K562 (cell line): ENCODE results near the gene PLXNB2. TPM values are rescaled to one million over a fixed set of nuclear protein-coding genes. Genes with fewer than 3 reads are reported as not detected.

ENCODE experiments used
- ATAC-seq: fragments of 200-7000 bp; cut with Tn5 transposase; 3 replicates; pipeline ENCODE4 v1.9.1; 2020; ENCODE audit warnings: moderate library complexity
- BruUV-seq: library from RNA; stranded (reverse); fragments of 400-500 nt; replicated peaks from 2 replicates; lab custom pipeline; 2021; lab: Mats Ljungman, UMichigan
- CTCF ChIA-PET: fragments of 300-600 bp; formaldehyde crosslinking; extraction: SDS; loops from one replicate; lab custom pipeline; 2021; ENCODE audit warnings: low intra/inter-chr PET ratio; lab: Yijun Ruan, JAX
- POLR2A ChIA-PET: fragments of 300-600, 350-650 bp; sonication (Branson Sonifier 250); formaldehyde crosslinking; extraction: SDS; loops from one replicate; lab custom pipeline; 2021; ENCODE audit warnings: antibody characterized with exemption, inconsistent platforms; lab: Yijun Ruan, JAX
- DNase-seq, 4 experiments: peaks; one replicate each; pipeline versions ENCODE4 v3.0.0 to v3.0.0-alpha.2; 2011 to 2018; ENCODE audit warnings: low spot score in 3 of 4, mixed read lengths in 3 of 4; ENCODE audit errors: extremely low read depth in 1 of 4
- FAIRE-seq: peaks from 2 replicates; lab custom pipeline; 2011; peaks lifted over from hg19 to GRCh38; lab: Jason Lieb, UNC
- H2AFZ ChIP-seq: 2 replicates; pipeline ENCODE4 v1.6.0; 2011; ENCODE audit warnings: low read depth, low read length, control low read depth, inconsistent platforms
- H3K27ac ChIP-seq: fragments of 200-600 bp; 3 replicates; pipeline ENCODE4 v1.8.0; 2011; ENCODE audit warnings: low read depth, mild to moderate bottlenecking, control low read depth, inconsistent platforms, low read length, moderate library complexity, mixed read lengths; ENCODE audit errors: extremely low read depth
- H3K27me3 ChIP-seq, 2 experiments: fragments of 300-600 bp in 1 of 2; 2 replicates in 1 of 2; 3 replicates in 1 of 2; pipeline versions ENCODE4 v1.6.0 to v1.8.0; 2011; ENCODE audit warnings: inconsistent platforms in 2 of 2, low read length in 2 of 2, mild to moderate bottlenecking in 1 of 2, mixed read lengths in 1 of 2, moderate library complexity in 1 of 2; ENCODE audit not compliant: control insufficient read depth in 2 of 2, insufficient read depth in 2 of 2
- H3K36me3 ChIP-seq: fragments of 300-600 bp; 3 replicates; pipeline ENCODE4 v1.8.0; 2011; ENCODE audit warnings: mild to moderate bottlenecking, low read length, inconsistent platforms; ENCODE audit not compliant: control insufficient read depth, insufficient read depth
- H3K4me1 ChIP-seq, 2 experiments: fragments of 200-600 bp in 1 of 2; replicated peaks in 1 of 2; 2 replicates in 1 of 2; 3 replicates in 1 of 2; pipeline versions ENCODE4 v1.5.1 to v1.8.0; 2011; ENCODE audit warnings: inconsistent platforms in 2 of 2, low read length in 2 of 2, mild to moderate bottlenecking in 1 of 2, mixed read lengths in 1 of 2, moderate library complexity in 1 of 2; ENCODE audit not compliant: control insufficient read depth in 2 of 2, insufficient read depth in 2 of 2
- H3K4me2 ChIP-seq: 2 replicates; pipeline ENCODE4 v1.6.1; 2011; ENCODE audit warnings: low read length, control low read depth, inconsistent platforms, mixed read lengths; ENCODE audit not compliant: insufficient read depth
- H3K4me3 ChIP-seq: fragments of 200-600 bp; sonication (generic), shearing (Covaris generic); 2 replicates; pipeline ENCODE4 v1.5.1; 2016; ENCODE audit warnings: control low read depth, inconsistent platforms
- H3K79me2 ChIP-seq: fragments of 200-600 bp; 3 replicates; pipeline ENCODE4 v1.8.0; 2011; ENCODE audit warnings: low read length, inconsistent platforms; ENCODE audit not compliant: control insufficient read depth, insufficient read depth
- H3K9ac ChIP-seq, 2 experiments: 2 replicates each; pipeline versions ENCODE4 v1.6.0 to v1.6.1; 2011; ENCODE audit warnings: low read depth in 2 of 2, low read length in 2 of 2, control low read depth in 1 of 2, inconsistent platforms in 1 of 2, mild to moderate bottlenecking in 1 of 2, mixed read lengths in 1 of 2; ENCODE audit not compliant: insufficient read depth in 1 of 2
- H3K9me1 ChIP-seq: one replicate; pipeline ENCODE4 v1.6.0; 2011; ENCODE audit warnings: inconsistent platforms, mild to moderate bottlenecking, low read length, moderate library complexity; ENCODE audit not compliant: control insufficient read depth, insufficient read depth
- H3K9me3 ChIP-seq: replicated peaks from 2 replicates; pipeline ENCODE4 v1.5.1; 2011; ENCODE audit warnings: low read depth, low read length, inconsistent platforms; ENCODE audit not compliant: control insufficient read depth, insufficient read depth
- H4K20me1 ChIP-seq: replicated peaks from 2 replicates; pipeline ENCODE4 v1.6.1; 2011; ENCODE audit warnings: low read length, inconsistent platforms, mixed read lengths; ENCODE audit not compliant: control insufficient read depth, insufficient read depth
- ARNT ChIP-seq, 2 experiments: fragments of 450-650 bp; IDR thresholded peaks; 2 replicates each; pipeline ENCODE4 v1.6.1; 2016; ENCODE audit warnings: mild to moderate bottlenecking in 1 of 2
- CSDE1 ChIP-seq, 2 experiments: fragments of 450-650 bp; IDR thresholded peaks; 2 replicates each; pipeline ENCODE4 v1.6.1; 2016; ENCODE audit warnings: mild to moderate bottlenecking in 1 of 2
- KDM1A ChIP-seq, 2 experiments: fragments of 450-650 bp; IDR thresholded peaks; 2 replicates each; pipeline ENCODE4 v1.6.1; 2016; ENCODE audit warnings: mild to moderate bottlenecking in 2 of 2
- MYC ChIP-seq, 2 experiments: fragments of 250-450 bp in 1 of 2; sonication (Bioruptor Pico) in 1 of 2; IDR thresholded peaks; 2 replicates each; pipeline versions ENCODE4 v1.5.1 to v1.6.1; 2012 to 2021; ENCODE audit warnings: low read depth in 2 of 2, borderline replicate concordance in 1 of 2, improper control_type of control experiment in 1 of 2, low read length in 1 of 2, mild to moderate bottlenecking in 1 of 2, moderate library complexity in 1 of 2
- SMAD3 ChIP-seq: fragments of 450-650 bp; formaldehyde crosslinking; conservative IDR thresholded peaks from 2 replicates; pipeline ENCODE4 v1.4.0; 2020; ENCODE audit warnings: mild to moderate bottlenecking
- WGBS: fragments of 100-300 bp; shearing (Covaris generic); methylation state at CpG from one replicate; pipeline ENCODE4 v1.1.6; 2016; ENCODE audit warnings: low coverage, mixed read lengths; ENCODE audit not compliant: insufficient coverage; ENCODE audit errors: missing lambda C conversion rate; 5-methylcytosine and 5-hydroxymethylcytosine counted together
- in situ Hi-C: fragments of 300-500 bp; cut with MboI; formaldehyde crosslinking; loops from 4 replicates; pipeline ENCODE4 v1.15.0; 2018; ENCODE audit warnings: inconsistent platforms, mixed read lengths
- intact Hi-C: fragments of 100-400 bp; cut with micrococcal nuclease; formaldehyde crosslinking; loops from 2 replicates; pipeline ENCODE4 v1.14.2; 2022
- polyA plus RNA-seq, 8 experiments: library from polyadenylated mRNA; depleted of rRNA in 4 of 8; stranded (reverse) in 5 of 8; unstranded in 3 of 8; fragments of >200 nt; fragmentation: Nextera tagmentation in 2 of 8; fragmentation: Illumina TruSeq in 1 of 8; extraction: Ambion mirVana in 2 of 8; extraction: Trizol in 1 of 8; gene quantifications; 2 replicates each; pipeline versions ENCODE4 v1.2.1 to v1.2.3, GENCODE V29; 2011 to 2014; ENCODE audit warnings: inconsistent platforms in 1 of 8, missing spikeins in 1 of 8
- total RNA-seq, 7 experiments: library from RNA; depleted of rRNA in 6 of 7; stranded (reverse); fragments of >200 nt in 6 of 7; fragmentation: Illumina TruSeq in 2 of 7; extraction: Trizol in 2 of 7; gene quantifications; 2 replicates each; pipeline versions ENCODE4 v1.2.1 to v1.2.3, GENCODE V29; 2011 to 2021; ENCODE audit warnings: low replicate concordance in 1 of 7

PLXNB2 gene
- total and polyA plus RNA-seq, 9 of the 15 experiments (the other 6 are each of a cell fraction or from before 2014, with no cell fraction given): 0.15 to 45.1 (median 13.6) TPM

- Histone ChIP-seq H2AFZ (no peak overlapping the region), H3K4me1 (peaks cover 0 to 12% of the 10 kb centered on the region in 2 experiments; a peak in 2 of 5 replicates), H3K4me2 (no peak overlapping the region), H3K27ac (no peak overlapping the region), H3K79me2 (no peaks in the 10 kb centered on the region), H3K9me1 (no peaks in the 10 kb centered on the region), H3K9me3 (no peaks in the 10 kb centered on the region), H4K20me1 (no peaks in the 10 kb centered on the region), H3K27me3 (no peaks in the 10 kb centered on the region), H3K4me3 (no peak overlapping the region), H3K36me3 (peaks cover 34% of the 10 kb centered on the region; the same call in 2 of the 3 replicates), H3K9ac (no peak overlapping the region)
- in situ Hi-C loops: no loop called here
- no peak for DNase-seq
- BruUV-seq: no TSS peak
- 90% methylated on average over 4 of the region's 9 CpGs for WGBS
- POLR2A ChIA-PET: interaction anchor here (0.8 to 0.9 kb wide), 2 partner anchors 13 to 15 kb away, joined by 3 read pairs; no protein-coding TSS in a partner anchor
- CTCF ChIA-PET: interaction anchor here (0.5 kb wide), 1 partner anchor 210 kb away, joined by 3 read pairs; no protein-coding TSS in a partner anchor
- no peak for ATAC-seq
- TF ChIP-seq ARNT (IDR thresholded peaks at IDR 0.05) (no peak), KDM1A (IDR thresholded peaks at IDR 0.05) (no peak), CSDE1 (IDR thresholded peaks at IDR 0.05) (no peak), SMAD3 (CRISPR knock-in tag) (no peak), MYC (IDR thresholded peaks at IDR 0.05; ENCODE audit: low read depth, low read length) (no peak), MYC (CRISPR knock-in tag; IDR thresholded peaks at IDR 0.05; ENCODE audit: borderline replicate concordance, low read depth) (no peak)
- intact Hi-C loops: no loop called here
- FAIRE-seq: no peak
These were observed 79.1 kb downstream of the PLXNB2 start for GRCh38 chr22:50228366-50228765.
